ENCODE measurements around the gene FZD4.
"Not testable (repeated sequence)": the region's sequence is repeated elsewhere in the genome, so short reads cannot be mapped to it uniquely, and the experiment has no call there.

The FZD4 gene

DNA sequence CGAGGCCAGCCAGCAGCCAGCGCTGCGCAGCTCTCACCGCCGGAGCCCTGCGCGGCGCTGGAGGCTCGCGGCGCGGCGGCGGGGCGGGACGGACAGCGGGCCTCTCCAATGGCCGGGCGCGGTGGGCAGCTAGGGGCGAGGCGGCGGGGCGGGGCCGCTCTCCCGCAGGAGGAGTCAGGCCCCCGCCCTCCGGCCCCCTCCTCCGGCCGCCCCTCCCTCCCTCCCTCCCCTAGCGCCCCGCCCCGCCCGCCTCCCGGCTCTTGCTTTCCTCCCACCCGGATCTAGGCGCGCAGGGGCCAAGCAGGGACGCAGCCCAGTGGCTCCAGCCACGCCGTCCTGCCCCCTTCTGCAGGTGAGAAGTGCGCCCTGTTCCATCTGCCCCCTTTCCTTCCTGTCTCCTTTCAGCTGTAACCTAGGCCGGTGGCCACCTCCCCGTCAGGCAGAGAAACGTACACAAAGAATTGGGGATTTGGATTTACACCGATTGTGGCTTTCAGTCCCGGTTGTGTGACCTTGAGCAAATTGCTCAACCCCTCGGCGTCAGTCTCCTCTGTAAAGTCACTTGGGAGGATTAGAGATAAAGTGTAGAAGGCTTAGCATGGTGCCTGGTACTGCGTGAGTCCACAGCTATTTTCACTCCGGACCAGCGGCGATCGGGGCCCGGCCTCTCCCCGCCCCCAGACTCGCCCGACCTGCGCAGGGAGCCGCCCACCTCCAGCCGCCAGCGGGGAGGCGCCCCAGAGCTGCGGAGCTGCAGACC lies at the start of gene FZD4:
Gene FZD4 (minus strand): TSS at position 35 of the 760 bp plus-strand sequence. CDS start 310 bp downstream, outside the sequence.
- H3K4me1 Mint-ChIP-seq, result peaks cover 20% of the 10 kb centered on the region
- H3K27ac Mint-ChIP-seq (ENCODE audit: low read depth), result peak within 1 kb of the TSS; percentile 69
- H3K9me3 Mint-ChIP-seq, result no peaks in the 10 kb centered on the region
- ATAC-seq (replicated peaks; ENCODE audit: extremely low read depth, poor library complexity, severe bottlenecking), result peak; percentile 79
- peaks cover 39% of the 10 kb centered on the region for H3K27me3 Mint-ChIP-seq
- H3K36me3 Mint-ChIP-seq (ENCODE audit: insufficient read depth), result peaks cover 2% of the 10 kb centered on the region
- peak within 1 kb of the TSS; percentile 86 for H3K4me3 Mint-ChIP-seq
- DNase-seq (ENCODE audit: low spot score in 2 of 2), result peak; percentile 13 to 22

DNA sequence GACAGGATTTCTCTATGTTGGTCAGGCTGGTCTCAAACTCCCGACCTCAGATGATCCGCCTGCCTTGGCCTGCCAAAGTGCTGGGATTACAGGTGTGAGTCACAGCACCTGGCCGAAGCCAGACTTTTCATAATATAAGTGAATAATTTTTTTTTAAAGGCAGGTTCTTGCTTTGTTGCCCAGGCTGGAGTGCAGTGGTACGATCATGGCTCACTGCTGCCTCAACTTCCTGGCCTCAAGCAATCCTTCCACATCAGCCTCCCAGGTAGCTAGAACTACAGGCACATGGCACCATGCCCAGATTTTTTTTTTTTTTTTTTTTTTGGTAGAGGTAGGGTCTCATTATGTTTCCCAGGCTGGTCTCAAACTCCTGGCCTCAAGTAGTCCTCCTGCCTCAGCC lies 49.1 kb upstream of the FZD4 start:
- not testable (repeated sequence) for ATAC-seq (replicated peaks; ENCODE audit: extremely low read depth, poor library complexity, severe bottlenecking); H3K9me3 Mint-ChIP-seq; DNase-seq (ENCODE audit: low spot score in 2 of 2); H3K27ac Mint-ChIP-seq (ENCODE audit: low read depth); H3K4me1 Mint-ChIP-seq; H3K4me3 Mint-ChIP-seq; H3K36me3 Mint-ChIP-seq (ENCODE audit: insufficient read depth)
- peaks cover 17% of the 10 kb centered on the region for H3K27me3 Mint-ChIP-seq

DNA sequence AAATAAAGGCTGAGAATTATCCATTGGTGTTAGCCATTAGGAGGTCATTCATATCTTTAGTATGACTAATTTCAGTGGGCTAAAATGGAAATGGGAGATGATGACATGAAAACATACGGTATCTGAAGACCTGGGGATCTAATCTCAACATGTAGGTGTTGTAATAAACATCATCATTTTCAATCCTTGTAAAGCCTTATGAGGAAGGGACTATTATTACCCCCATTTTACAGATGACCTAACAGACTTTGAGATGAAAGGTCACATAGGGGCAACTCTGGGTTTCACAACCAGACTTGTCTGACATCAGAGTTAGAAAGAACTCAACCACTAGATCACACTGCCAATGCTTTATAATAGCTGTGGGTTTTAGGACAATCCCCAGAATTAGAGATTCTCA lies 47.7 kb upstream of the FZD4 start:
- no peak for ATAC-seq (replicated peaks; ENCODE audit: extremely low read depth, poor library complexity, severe bottlenecking)
- H3K4me1 Mint-ChIP-seq, result no peaks in the 10 kb centered on the region

DNA sequence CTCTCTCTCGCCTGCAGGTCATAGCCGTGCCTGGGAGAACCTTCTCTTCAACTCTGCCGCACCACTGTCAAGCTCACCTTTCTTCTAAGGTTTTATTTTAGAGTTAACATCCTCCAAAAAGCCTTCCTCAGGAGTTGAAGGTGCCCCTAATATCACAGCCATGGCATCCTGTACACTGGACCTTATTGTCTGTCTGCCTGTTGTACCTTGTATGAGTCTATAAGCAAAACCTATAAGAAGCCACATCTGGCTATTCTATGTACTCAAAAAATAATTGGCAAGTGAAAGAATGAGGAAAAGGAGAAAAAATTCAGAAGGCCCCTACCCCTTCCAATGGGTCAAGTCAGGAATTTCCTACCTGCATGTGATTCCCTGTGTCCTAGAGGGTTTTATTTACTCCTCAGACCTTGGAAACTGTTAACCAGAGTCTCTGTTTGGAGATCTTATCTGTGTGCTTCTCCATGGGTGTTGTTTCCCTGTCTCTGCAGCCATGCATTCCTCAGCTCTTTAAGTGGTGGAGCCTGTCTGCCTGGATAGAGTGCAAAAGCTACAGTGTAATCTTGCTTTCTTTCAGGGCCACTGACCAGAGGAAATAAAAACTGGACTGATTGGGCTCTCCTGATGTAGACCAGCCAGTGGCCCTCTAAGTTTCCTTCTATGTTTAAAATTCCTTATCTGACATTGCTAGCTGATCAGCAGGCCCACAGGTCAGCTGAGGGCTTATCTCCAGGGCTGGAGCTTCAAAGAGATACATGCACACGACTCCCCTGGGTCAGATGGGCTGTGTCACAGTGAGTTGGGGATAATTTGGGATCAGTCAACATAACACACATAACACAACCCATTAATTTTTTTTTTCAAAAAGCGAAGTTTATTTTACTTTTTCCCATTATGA lies 44.9 kb upstream of the FZD4 start:
- no peak for ATAC-seq (replicated peaks; ENCODE audit: extremely low read depth, poor library complexity, severe bottlenecking)
- H3K27me3 Mint-ChIP-seq, result peaks cover 8% of the 10 kb centered on the region
- H3K27ac Mint-ChIP-seq (ENCODE audit: low read depth), result no peak overlapping the region

More for the DNA sequence above, 47.7 kb upstream of the FZD4 start:
- Mint-ChIP-seq H3K4me3 (no peak overlapping the region), H3K27ac (ENCODE audit: low read depth) (no peak overlapping the region), H3K27me3 (peaks cover 17% of the 10 kb centered on the region), H3K9me3 (no peaks in the 10 kb centered on the region), H3K36me3 (ENCODE audit: insufficient read depth) (no peaks in the 10 kb centered on the region)
- DNase-seq (ENCODE audit: low spot score in 2 of 2), result no peak

DNA sequence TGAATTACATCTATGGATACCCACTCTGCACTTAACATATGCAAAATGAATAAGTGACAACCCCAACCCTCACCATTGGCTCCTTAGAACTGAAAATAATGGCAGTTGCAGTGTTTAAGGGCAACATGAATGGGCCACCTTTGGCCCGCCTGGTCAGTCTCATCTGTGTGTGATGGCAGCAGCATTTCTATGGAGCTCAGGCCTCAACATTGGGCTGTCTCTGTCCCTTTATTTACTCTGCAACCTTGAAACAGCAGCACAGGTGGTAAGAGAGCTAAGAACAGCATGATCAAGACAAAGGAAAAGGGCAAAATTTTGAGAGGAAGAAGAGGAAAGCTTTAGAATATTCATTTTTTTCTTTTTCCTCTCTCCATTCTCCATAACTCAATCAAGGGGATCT lies 44.2 kb upstream of the FZD4 start:
- no peak for ATAC-seq (replicated peaks; ENCODE audit: extremely low read depth, poor library complexity, severe bottlenecking)
- peaks cover under 1% of the 10 kb centered on the region for H3K27me3 Mint-ChIP-seq

More for the DNA sequence above, 44.9 kb upstream of the FZD4 start:
- Mint-ChIP-seq H3K36me3 (ENCODE audit: insufficient read depth) (no peaks in the 10 kb centered on the region), H3K4me3 (no peak overlapping the region), H3K9me3 (no peaks in the 10 kb centered on the region), H3K4me1 (no peaks in the 10 kb centered on the region)
- no peak for DNase-seq (ENCODE audit: low spot score in 2 of 2)

DNA sequence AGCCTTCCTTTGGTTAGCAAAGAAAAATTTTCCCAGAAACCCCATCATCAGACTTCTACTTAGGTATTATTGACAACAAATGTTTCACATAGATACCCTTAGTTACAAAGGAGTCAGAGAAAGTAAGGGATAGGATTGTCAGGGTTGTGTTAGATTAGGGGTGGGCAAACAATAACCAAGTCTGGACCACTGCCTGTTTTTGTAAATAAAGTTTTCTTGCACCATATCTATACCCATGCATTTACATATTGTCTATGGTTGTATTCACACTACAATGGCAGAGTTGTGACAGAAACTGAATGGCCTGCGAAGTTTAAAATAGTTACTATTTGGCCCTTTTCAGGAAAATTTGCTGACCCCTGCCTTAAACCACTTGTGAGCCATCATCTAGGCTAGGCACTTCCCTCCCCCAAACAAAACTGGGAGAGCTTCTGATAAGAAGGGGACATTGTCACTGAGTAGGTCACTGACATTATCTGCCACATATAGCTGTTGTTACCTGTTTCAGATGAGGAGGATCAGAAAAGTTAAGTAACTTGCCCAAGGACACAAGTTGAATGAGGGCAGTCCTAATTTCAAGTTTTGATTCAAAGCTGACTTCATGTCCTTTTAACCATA lies 41.9 kb upstream of the FZD4 start:
- Mint-ChIP-seq H3K27me3 (peaks cover 6% of the 10 kb centered on the region), H3K4me3 (no peak overlapping the region), H3K4me1 (no peaks in the 10 kb centered on the region), H3K27ac (ENCODE audit: low read depth) (no peak overlapping the region), H3K9me3 (no peaks in the 10 kb centered on the region), H3K36me3 (ENCODE audit: insufficient read depth) (peaks cover 1% of the 10 kb centered on the region)
- ATAC-seq (replicated peaks; ENCODE audit: extremely low read depth, poor library complexity, severe bottlenecking), result no peak
- DNase-seq (ENCODE audit: low spot score in 2 of 2), result no peak

More for the DNA sequence above, 44.2 kb upstream of the FZD4 start:
- Mint-ChIP-seq H3K27ac (ENCODE audit: low read depth) (no peak overlapping the region), H3K4me1 (no peaks in the 10 kb centered on the region), H3K36me3 (ENCODE audit: insufficient read depth) (peaks cover 1% of the 10 kb centered on the region), H3K9me3 (no peaks in the 10 kb centered on the region), H3K4me3 (no peak overlapping the region)
- no peak for DNase-seq (ENCODE audit: low spot score in 2 of 2)

DNA sequence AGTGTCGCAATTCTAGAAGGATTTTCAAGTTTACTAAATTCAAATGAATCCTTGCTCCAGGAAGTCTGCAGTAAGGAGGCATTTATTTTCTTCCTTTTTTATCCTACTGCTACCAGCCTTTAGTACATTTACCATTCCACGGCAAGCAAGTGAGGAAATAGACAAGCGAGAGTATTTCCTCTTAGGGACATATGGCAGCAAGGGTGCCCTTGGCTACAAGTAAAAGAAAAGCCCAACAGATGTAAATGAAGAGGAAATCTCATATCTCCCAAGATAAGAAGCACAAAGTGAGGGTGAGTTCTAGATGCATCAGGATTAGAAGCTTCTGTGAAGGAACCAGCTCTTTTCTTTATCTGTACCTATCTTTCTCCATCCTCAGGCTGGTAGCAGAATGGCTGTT lies 37.8 kb upstream of the FZD4 start:
- peaks cover 17% of the 10 kb centered on the region for H3K27me3 Mint-ChIP-seq
- no peak overlapping the region for H3K4me3 Mint-ChIP-seq
- no peaks in the 10 kb centered on the region for H3K4me1 Mint-ChIP-seq
- ATAC-seq (replicated peaks; ENCODE audit: extremely low read depth, poor library complexity, severe bottlenecking) (no peak), DNase-seq (ENCODE audit: low spot score in 2 of 2) (no peak)
- no peaks in the 10 kb centered on the region for H3K9me3 Mint-ChIP-seq
- peaks cover 1% of the 10 kb centered on the region for H3K36me3 Mint-ChIP-seq (ENCODE audit: insufficient read depth)
- H3K27ac Mint-ChIP-seq (ENCODE audit: low read depth), result no peak overlapping the region

DNA sequence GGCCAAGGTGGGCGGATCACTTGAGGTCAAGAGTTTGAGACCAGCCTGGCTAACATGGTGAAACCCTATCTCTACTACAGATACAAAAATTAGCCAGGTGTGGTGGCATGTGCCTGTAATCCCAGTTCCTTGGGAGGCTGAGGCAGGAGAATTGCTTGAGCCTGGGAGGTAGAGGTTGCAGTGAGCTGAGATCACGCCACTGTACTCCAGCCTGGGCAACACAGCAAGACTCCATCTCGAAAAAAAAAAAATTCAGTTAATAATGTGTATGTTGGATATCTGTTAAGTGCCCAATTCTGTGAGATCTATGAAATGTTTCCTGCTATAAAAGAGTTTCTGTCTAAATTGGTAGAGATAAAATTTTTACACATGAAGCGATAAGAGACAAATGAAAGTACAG lies 37.1 kb upstream of the FZD4 start:
- DNase-seq (ENCODE audit: low spot score in 2 of 2); ATAC-seq (replicated peaks; ENCODE audit: extremely low read depth, poor library complexity, severe bottlenecking); H3K9me3 Mint-ChIP-seq: not testable (repeated sequence)

DNA sequence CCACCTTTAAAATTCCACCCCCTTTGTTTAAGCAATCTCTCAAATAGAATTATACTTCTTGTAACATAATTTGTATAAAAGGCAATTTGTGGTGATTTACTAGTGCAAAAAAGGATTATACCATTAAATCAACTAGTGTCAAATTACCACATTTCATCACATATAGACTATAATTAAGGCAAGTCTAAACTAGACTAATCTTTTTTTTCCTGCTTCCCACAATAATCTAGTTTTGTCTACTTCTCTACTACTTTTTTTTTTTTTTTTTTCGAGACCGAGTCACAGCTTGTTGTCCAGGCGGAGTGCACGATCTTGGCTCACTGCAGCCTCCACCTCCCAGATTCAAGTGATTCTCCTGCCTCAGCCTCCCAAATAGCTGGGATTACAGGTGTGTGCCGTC lies 36.1 kb upstream of the FZD4 start:
- H3K27ac Mint-ChIP-seq (ENCODE audit: low read depth), result no peak overlapping the region
- H3K4me1 Mint-ChIP-seq, result no peaks in the 10 kb centered on the region
- no peak for ATAC-seq (replicated peaks; ENCODE audit: extremely low read depth, poor library complexity, severe bottlenecking)
- H3K27me3 Mint-ChIP-seq, result peaks cover 25% of the 10 kb centered on the region
- H3K36me3 Mint-ChIP-seq (ENCODE audit: insufficient read depth), result peaks cover 1% of the 10 kb centered on the region
- no peak for DNase-seq (ENCODE audit: low spot score in 2 of 2)
- no peaks in the 10 kb centered on the region for H3K9me3 Mint-ChIP-seq
- H3K4me3 Mint-ChIP-seq, result no peak overlapping the region

More for the DNA sequence above, 37.1 kb upstream of the FZD4 start:
- not testable (repeated sequence) for H3K4me3 Mint-ChIP-seq; H3K4me1 Mint-ChIP-seq; H3K27ac Mint-ChIP-seq (ENCODE audit: low read depth); H3K36me3 Mint-ChIP-seq (ENCODE audit: insufficient read depth)
- H3K27me3 Mint-ChIP-seq, result peaks cover 24% of the 10 kb centered on the region

DNA sequence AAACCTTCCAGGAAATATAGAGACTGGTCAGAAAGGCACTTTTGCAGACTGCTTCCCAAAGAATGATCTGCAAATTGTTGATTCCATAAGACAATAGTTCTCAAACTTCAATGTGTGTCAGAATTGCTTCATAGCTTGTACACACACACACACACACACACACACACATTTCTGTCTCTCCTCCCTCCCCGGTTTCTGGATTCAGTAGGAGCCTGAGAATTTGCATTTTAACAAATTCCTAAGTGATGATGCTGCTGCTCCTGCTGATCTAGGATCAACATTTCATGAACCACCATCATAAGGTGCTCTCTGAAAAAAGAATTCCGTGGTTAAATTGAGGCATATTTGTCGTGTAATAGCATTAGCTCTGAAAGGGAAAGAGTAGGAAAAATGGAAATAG lies 35.3 kb upstream of the FZD4 start:
- ATAC-seq (replicated peaks; ENCODE audit: extremely low read depth, poor library complexity, severe bottlenecking) (no peak), DNase-seq (ENCODE audit: low spot score in 2 of 2) (no peak)
- Mint-ChIP-seq H3K4me3 (no peak overlapping the region), H3K27me3 (peaks cover 29% of the 10 kb centered on the region), H3K27ac (ENCODE audit: low read depth) (no peak overlapping the region), H3K36me3 (ENCODE audit: insufficient read depth) (peaks cover 1% of the 10 kb centered on the region), H3K9me3 (no peaks in the 10 kb centered on the region), H3K4me1 (no peaks in the 10 kb centered on the region)

DNA sequence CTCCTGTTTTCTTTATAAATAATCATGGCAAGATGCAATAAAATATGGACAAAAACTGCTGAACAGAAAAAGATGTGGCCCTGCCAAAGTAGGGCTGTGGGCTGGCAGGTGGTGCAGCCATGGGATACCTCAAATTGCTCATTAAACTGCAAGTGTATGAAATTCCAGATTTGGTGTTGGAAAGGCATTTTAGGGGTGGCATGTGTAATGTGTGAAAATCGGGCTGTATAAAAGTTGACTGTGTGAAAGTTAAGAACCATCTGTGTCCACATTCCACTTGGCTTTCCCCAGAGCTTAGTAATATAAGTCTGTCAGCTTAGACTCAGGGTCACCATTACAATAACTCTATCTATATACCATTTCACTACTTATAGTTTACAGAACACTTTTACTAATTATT lies 34.8 kb upstream of the FZD4 start:
- no peak overlapping the region for H3K4me3 Mint-ChIP-seq
- H3K27ac Mint-ChIP-seq (ENCODE audit: low read depth), result no peak overlapping the region
- DNase-seq (ENCODE audit: low spot score in 2 of 2), result no peak

DNA sequence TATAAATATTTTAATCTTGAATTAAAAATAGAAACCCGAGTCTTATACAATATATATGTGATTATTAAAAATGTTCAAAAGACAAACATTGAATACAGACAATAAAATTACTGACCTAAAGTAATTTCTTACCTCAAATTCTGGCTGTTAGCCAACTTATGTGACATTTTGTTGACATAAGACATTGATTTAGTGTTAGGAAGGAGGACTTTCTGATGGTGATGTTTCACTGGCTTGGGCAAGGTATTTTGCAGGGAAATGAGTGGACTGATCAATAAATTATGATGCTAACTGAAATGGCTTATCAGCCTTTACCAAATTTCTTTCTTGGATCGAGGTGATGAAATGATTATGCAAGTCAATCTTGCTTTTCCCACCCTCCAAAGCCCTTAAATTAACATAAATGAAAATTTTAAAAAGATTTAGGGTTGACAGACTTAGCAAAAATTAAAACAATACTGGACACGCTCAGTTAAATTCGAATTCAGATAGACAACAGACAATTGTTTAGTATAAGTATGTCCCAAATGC lies 33.2 kb upstream of the FZD4 start:
- no peaks in the 10 kb centered on the region for H3K36me3 Mint-ChIP-seq (ENCODE audit: insufficient read depth)
- H3K4me3 Mint-ChIP-seq, result no peak overlapping the region

More for the DNA sequence above, 34.8 kb upstream of the FZD4 start:
- peaks cover 34% of the 10 kb centered on the region for H3K27me3 Mint-ChIP-seq
- H3K36me3 Mint-ChIP-seq (ENCODE audit: insufficient read depth), result peaks cover under 1% of the 10 kb centered on the region
- H3K9me3 Mint-ChIP-seq, result no peaks in the 10 kb centered on the region
- no peaks in the 10 kb centered on the region for H3K4me1 Mint-ChIP-seq
- ATAC-seq (replicated peaks; ENCODE audit: extremely low read depth, poor library complexity, severe bottlenecking), result no peak

More for the DNA sequence above, 33.2 kb upstream of the FZD4 start:
- DNase-seq (ENCODE audit: low spot score in 2 of 2), result no peak
- Mint-ChIP-seq H3K4me1 (no peaks in the 10 kb centered on the region), H3K27me3 (peaks cover 36% of the 10 kb centered on the region), H3K27ac (ENCODE audit: low read depth) (no peak overlapping the region), H3K9me3 (no peaks in the 10 kb centered on the region)
- no peak for ATAC-seq (replicated peaks; ENCODE audit: extremely low read depth, poor library complexity, severe bottlenecking)

All from central memory CD8-positive, alpha-beta T cell (primary cell).